Endodermal cell (in vitro differentiated cells): Measurements from ENCODE around the gene OGFR. TPM values are rescaled to one million over a fixed set of nuclear protein-coding genes. Genes with fewer than 3 reads are reported as not detected.

Source experiments
- DNase-seq: peaks from one replicate; pipeline ENCODE4 v3.0.0-alpha.2; 2017
- H3K27ac ChIP-seq: 2 replicates; pipeline ENCODE4 v1.5.1; 2013; ENCODE audit warnings: mild to moderate bottlenecking, low read depth, low read length, moderate library complexity
- H3K27me3 ChIP-seq: 2 replicates; pipeline ENCODE4 v1.6.1; 2013; ENCODE audit warnings: mild to moderate bottlenecking, low read length, moderate library complexity; ENCODE audit not compliant: insufficient read depth, control insufficient read depth, poor library complexity, severe bottlenecking
- H3K36me3 ChIP-seq: 2 replicates; pipeline ENCODE4 v1.7.0; 2013; ENCODE audit warnings: mild to moderate bottlenecking, low read length, moderate library complexity; ENCODE audit not compliant: control insufficient read depth, insufficient read depth
- H3K4me1 ChIP-seq: one replicate; pipeline ENCODE4 v1.7.0; 2013; ENCODE audit warnings: low read length; ENCODE audit not compliant: control insufficient read depth, insufficient read depth
- H3K4me3 ChIP-seq: 2 replicates; pipeline ENCODE4 v1.5.1; 2013; ENCODE audit warnings: mild to moderate bottlenecking, low read length, moderate library complexity
- H3K9ac ChIP-seq: 2 replicates; pipeline ENCODE4 v1.6.1; 2013; ENCODE audit warnings: mild to moderate bottlenecking, low read length, moderate library complexity; ENCODE audit not compliant: poor library complexity, severe bottlenecking; ENCODE audit errors: extremely low read depth
- H3K9me3 ChIP-seq: 2 replicates; pipeline ENCODE4 v1.6.1; 2013; ENCODE audit warnings: mild to moderate bottlenecking, low read length, moderate library complexity; ENCODE audit not compliant: control insufficient read depth
- H3K27ac Mint-ChIP-seq: 2 replicates; pipeline ENCODE4 v1.8.0; 2020; ENCODE audit warnings: mixed read lengths
- H3K27me3 Mint-ChIP-seq: 2 replicates; pipeline ENCODE4 v1.8.0; 2021; ENCODE audit warnings: mild to moderate bottlenecking, mixed read lengths; ENCODE audit not compliant: insufficient read depth
- H3K36me3 Mint-ChIP-seq: 2 replicates; pipeline ENCODE4 v1.8.0; 2020; ENCODE audit warnings: low read depth, mixed read lengths
- H3K4me1 Mint-ChIP-seq: 2 replicates; pipeline ENCODE4 v1.8.0; 2020; ENCODE audit warnings: mixed read lengths
- H3K4me3 Mint-ChIP-seq: 2 replicates; pipeline ENCODE4 v1.8.0; 2020; ENCODE audit warnings: mild to moderate bottlenecking, moderate library complexity, mixed read lengths
- H3K9me3 Mint-ChIP-seq: 2 replicates; pipeline ENCODE4 v1.8.0; 2020; ENCODE audit warnings: mild to moderate bottlenecking, mixed read lengths
- WGBS, 2 experiments: methylation state at CpG; one replicate each; pipeline versions ENCODE4 v1.1.5 to v1.1.7; 2013; ENCODE audit warnings: missing lambda C conversion rate in 2 of 2, mixed read lengths in 1 of 2; ENCODE audit not compliant: insufficient coverage in 1 of 2, insufficient read length in 1 of 2; 5-methylcytosine and 5-hydroxymethylcytosine counted together
- total RNA-seq, 2 donors: library from RNA; stranded (reverse); fragmentation: NEBNext Ultra II Directional in 1 of 2; extraction: Animal tissue kit (Norgen Biotek cat#: 25700) in 1 of 2; gene quantifications; 2 replicates in 1 of 2; 3 replicates in 1 of 2; pipeline ENCODE4 v1.2.1, GENCODE V29; 2021
- TF ChIP-seq, protein P1 (sequence below): fragments of 200-600 bp; sonication (generic); conservative IDR thresholded peaks from 2 replicates; pipeline ENCODE4 v1.5.0; 2021; ENCODE audit warnings: antibody characterized with exemption, mild to moderate bottlenecking

The OGFR gene
- total RNA-seq, 2 donors from 2014 or later = 28.1 to 28.5 TPM

DNA sequence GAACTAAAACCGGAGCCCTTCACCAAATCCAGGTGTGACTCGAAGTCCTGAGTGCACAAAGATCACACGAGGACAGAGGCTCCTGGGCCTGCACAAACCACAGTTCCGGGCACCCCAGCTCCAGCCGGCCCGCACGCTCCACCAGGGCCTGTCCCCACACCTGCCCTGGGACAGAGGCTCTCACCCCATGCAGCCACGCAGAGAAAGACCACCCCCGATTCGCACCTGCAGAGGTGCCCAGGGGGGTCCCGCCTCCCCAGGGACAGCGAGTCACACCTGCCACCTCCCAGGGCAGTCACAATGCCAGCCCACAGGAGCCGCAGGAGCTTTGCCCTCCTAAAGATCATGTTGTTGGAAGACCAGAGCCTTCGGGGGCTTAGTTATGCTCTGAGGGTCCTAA is 33.7 kb upstream of the OGFR start:
- Histone ChIP-seq H3K36me3 (no peaks in the 10 kb centered on the region), H3K4me3 (no peak overlapping the region), H3K4me1 (no peaks in the 10 kb centered on the region), H3K9ac (no peak overlapping the region), H3K27me3 (no peaks in the 10 kb centered on the region), H3K9me3 (no peaks in the 10 kb centered on the region), H3K27ac (no peak overlapping the region)
- H3K36me3 Mint-ChIP-seq = no peaks in the 10 kb centered on the region
- 92 to 94% methylated on average over 14 of the region's 14 CpGs for WGBS, 2 experiments
- H3K27me3 Mint-ChIP-seq = no peaks in the 10 kb centered on the region
- H3K9me3 Mint-ChIP-seq = no peaks in the 10 kb centered on the region
- H3K4me1 Mint-ChIP-seq = no peaks in the 10 kb centered on the region
- DNase-seq = no peak
- H3K4me3 Mint-ChIP-seq = no peak overlapping the region
- TF ChIP-seq, protein P1, sequence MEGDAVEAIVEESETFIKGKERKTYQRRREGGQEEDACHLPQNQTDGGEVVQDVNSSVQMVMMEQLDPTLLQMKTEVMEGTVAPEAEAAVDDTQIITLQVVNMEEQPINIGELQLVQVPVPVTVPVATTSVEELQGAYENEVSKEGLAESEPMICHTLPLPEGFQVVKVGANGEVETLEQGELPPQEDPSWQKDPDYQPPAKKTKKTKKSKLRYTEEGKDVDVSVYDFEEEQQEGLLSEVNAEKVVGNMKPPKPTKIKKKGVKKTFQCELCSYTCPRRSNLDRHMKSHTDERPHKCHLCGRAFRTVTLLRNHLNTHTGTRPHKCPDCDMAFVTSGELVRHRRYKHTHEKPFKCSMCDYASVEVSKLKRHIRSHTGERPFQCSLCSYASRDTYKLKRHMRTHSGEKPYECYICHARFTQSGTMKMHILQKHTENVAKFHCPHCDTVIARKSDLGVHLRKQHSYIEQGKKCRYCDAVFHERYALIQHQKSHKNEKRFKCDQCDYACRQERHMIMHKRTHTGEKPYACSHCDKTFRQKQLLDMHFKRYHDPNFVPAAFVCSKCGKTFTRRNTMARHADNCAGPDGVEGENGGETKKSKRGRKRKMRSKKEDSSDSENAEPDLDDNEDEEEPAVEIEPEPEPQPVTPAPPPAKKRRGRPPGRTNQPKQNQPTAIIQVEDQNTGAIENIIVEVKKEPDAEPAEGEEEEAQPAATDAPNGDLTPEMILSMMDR = no peak
- no peak overlapping the region for H3K27ac Mint-ChIP-seq

DNA sequence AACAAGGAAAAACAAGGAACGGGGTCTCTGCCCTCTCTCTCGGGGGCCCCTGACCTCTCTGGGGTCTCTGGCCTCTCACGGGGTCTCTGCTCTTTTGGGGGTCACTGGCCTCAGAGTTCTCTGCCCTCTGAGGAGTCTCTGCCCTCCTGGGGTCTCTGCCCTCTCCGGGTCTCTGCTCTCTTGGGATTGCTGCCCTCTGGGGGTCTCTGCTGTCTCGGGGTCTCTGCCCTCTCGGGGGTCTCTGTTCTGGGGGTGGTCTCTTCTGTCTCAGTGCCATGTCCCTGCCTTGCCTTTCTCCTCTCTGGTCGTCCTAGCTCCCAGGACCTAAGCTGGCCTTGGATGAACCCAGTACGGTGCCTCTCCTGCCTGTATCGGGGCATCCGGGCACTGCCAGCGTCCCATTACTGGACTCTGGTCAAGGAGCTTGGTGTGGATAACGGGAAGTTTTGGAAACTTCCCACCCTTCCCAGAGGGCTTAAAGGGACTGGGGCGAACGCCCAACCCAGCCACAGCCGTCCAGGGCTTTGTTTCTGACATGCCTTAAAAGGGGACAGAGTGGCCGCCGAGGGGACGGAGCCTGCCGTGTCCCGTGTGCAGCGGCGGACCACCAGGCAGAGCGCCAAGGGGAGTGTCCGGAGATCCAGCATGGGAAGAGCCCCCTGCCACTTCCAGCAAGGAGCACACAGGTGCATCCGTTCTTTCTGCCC is 33.1 kb upstream of the OGFR start:
- no peak overlapping the region for H3K4me3 ChIP-seq
- H3K4me1 ChIP-seq = no peaks in the 10 kb centered on the region
- H3K36me3 ChIP-seq = no peaks in the 10 kb centered on the region
- no peaks in the 10 kb centered on the region for H3K9me3 ChIP-seq
- Mint-ChIP-seq H3K27me3 (no peaks in the 10 kb centered on the region), H3K4me3 (no peak overlapping the region), H3K36me3 (no peaks in the 10 kb centered on the region), H3K9me3 (no peaks in the 10 kb centered on the region), H3K27ac (no peak overlapping the region), H3K4me1 (no peaks in the 10 kb centered on the region)
- no peak for DNase-seq
- H3K9ac ChIP-seq = no peak overlapping the region
- H3K27me3 ChIP-seq = no peaks in the 10 kb centered on the region
- TF ChIP-seq, protein P1 = no peak
- H3K27ac ChIP-seq = no peak overlapping the region
- 91 to 95% methylated on average over 13 to 25 of the region's 25 CpGs for WGBS, 2 experiments

DNA sequence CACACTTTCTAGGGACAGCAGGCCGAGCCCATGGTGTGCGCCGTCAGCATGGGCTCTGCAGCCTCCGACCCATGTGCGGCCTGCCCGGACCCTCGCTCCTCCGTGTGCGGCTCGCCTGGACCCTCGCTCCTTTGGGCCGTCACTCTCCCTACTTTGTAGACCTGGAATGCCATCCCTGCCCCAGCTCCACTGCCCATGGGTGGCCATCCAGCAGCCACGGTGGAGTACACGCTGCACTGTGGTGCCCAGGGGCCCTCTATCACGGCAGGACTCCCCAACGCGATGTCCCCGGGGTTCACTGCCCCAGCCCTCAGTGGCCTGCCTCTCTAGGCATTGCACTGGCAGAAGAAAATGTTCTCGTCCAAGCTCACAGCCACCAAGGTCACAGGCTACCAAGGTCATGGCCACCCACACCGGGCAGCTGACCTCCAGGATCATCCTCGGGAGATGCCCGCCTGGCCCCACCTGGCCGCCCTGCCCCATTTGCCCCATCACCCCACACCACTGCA is 32.5 kb upstream of the OGFR start:
- H3K9me3 ChIP-seq = no peaks in the 10 kb centered on the region
- Mint-ChIP-seq H3K36me3 (no peaks in the 10 kb centered on the region), H3K27me3 (no peaks in the 10 kb centered on the region), H3K4me1 (no peaks in the 10 kb centered on the region), H3K27ac (no peak overlapping the region), H3K4me3 (no peak overlapping the region), H3K9me3 (no peaks in the 10 kb centered on the region)
- 92 to 94% methylated on average over 19 to 23 of the region's 23 CpGs for WGBS, 2 experiments
- TF ChIP-seq, protein P1 = no peak
- no peak overlapping the region for H3K4me3 ChIP-seq
- no peaks in the 10 kb centered on the region for H3K27me3 ChIP-seq
- no peaks in the 10 kb centered on the region for H3K36me3 ChIP-seq
- no peaks in the 10 kb centered on the region for H3K4me1 ChIP-seq
- peak overlapping the region; percentile 96 for H3K27ac ChIP-seq
- DNase-seq = no peak
- no peak overlapping the region for H3K9ac ChIP-seq
